NCI-H2196 treated with DMSO at 0.1 percent for 48 hours (cell line): ENCODE results near the gene SORCS1.

ENCODE experiments used
- DNase-seq: peaks from one replicate; lab custom pipeline; 2025; ENCODE audit not compliant: unreplicated experiment; lab: John Stamatoyannopoulos, UW

Gene SORCS1

GRCh38 chr10:106826716-106827115 lies 337.8 kb downstream of the SORCS1 start:
- no peak for DNase-seq

GRCh38 chr10:106825576-106826364 lies 338.7 kb downstream of the SORCS1 start:
- no peak for DNase-seq

DNA sequence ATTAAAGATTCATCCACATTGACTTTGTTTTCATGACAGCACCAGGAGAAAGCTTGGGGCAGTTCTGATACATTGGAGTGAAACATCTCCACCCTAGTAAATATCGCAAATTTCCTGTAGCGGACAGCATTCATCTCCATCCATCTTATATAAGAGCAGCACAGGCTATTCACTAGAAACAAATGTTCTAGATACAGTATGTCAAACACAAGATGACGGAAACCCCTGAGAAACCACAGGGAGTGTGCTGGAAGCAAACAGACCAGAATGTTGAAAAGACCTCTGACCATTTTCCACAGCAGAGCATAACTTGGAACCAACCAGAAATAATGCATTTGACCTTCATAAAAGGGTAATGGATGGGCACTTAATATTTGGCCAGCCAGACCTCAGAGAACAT lies 343.9 kb downstream of the SORCS1 start:
- DNase-seq, result no peak

GRCh38 chr10:106819490-106819889 lies 345.0 kb downstream of the SORCS1 start:
- no peak for DNase-seq

- DNase-seq, result no peak
These were observed 348.0 kb downstream of the SORCS1 start for GRCh38 chr10:106816318-106817085.

- DNase-seq, result no peak
These were observed 349.0 kb downstream of the SORCS1 start for GRCh38 chr10:106815427-106816043.

DNA sequence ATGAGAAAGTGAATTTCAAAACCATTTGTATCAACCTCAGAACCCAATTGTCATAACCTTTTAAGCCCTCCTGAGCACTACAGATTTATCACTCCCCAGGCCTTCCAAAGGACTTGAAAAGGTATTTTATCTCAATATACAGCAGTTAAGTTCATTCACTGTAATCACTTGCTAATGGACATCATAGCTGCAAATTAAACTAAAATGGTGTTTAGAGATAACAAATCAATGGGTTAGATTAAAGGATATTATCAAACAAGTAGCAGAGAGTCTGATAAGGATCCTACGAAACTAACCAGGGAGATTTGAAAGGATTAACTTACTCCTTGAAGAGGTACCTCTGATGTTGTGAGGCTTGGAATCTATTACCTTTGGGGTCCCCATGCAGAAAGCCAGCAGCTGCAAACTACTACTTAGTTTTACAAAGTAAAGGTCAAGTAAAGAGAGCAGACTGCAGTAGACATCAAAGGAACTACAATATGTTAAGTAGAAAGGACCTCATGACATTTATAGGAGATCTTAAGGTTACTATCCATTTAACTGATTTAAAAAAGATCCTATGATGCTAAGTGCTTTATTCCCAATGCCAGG lies 359.4 kb downstream of the SORCS1 start:
- no peak for DNase-seq

DNA sequence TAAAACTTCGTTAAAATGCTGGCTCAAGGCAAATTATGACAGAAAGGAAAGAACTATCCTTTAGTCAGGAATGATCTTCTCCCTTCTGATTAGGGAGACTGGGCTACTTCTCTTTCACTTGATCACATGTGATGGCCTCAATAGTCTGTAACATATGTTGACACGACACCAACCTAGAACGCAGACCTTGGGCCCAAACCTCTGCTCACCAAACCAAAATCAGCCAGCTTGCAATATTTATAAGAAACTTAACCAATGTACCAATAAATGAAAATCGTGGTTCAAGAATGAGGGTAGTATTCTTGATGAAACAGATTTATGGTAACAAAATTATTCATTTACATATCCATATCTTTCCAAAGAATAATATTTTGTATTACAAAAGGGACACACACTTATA lies 361.6 kb downstream of the SORCS1 start:
- DNase-seq, result no peak

DNA sequence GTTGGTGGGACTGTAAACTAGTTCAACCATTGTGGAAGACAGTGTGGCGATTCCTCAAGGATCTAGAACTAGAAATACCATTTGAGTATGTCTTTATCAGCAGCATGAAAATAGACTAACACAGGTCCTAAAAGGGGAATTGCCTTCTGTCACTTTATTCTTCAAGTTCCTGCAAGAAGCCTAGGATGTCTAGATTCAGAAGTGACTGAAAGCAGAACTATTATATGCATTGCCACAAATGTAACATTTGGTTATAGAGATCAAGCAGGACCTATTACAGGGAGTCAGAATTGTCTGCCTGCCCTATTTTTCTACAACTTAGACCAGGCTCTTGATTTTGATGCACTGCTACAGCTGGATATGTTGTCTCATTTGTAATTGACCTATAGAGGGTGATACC lies 364.7 kb downstream of the SORCS1 start:
- DNase-seq, result no peak

- no peak for DNase-seq
These were observed 368.9 kb downstream of the SORCS1 start for GRCh38 chr10:106795619-106796018.

DNA sequence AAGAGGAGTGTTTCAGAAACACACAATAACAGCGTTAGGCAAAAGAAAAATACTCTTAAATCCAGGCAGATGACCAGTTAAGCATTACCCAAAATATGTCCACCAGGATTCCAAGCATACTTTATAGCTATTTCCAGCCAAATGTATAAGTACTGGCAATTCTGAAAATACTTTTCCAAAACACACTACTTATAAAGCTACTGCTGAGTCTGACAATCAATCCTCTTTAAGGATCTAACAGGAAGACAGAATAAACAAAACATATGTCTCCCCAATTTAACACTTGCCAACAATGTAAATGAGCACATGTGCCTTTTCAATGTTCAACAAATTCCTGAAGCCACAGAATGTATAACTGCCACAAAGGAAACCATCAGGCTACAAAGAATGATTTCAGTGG lies 370.9 kb downstream of the SORCS1 start:
- DNase-seq, result no peak

GRCh38 chr10:106789623-106790022 lies 374.9 kb downstream of the SORCS1 start:
- DNase-seq, result no peak

DNA sequence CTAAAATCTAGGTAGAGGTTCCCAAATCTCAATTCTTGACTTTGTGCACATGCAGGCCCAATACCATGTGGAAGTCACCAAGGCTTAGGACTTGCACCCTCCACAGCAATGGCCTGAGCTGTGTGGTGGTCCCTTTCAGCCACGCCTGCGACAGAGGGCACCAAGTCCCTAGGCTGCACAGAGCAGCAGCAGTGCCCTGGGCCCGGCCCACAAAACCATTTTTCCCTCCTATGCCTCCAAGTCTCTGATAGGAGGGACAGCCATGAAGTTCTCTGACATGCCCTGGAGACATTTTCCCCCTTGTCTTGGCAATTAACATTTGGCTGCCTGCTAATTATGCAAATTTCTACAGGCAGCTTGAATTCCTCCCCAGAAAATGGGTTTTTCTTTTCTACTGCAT lies 375.5 kb downstream of the SORCS1 start:
- no peak for DNase-seq

GRCh38 chr10:106785528-106785927 lies 379.0 kb downstream of the SORCS1 start:
- no peak for DNase-seq

DNA sequence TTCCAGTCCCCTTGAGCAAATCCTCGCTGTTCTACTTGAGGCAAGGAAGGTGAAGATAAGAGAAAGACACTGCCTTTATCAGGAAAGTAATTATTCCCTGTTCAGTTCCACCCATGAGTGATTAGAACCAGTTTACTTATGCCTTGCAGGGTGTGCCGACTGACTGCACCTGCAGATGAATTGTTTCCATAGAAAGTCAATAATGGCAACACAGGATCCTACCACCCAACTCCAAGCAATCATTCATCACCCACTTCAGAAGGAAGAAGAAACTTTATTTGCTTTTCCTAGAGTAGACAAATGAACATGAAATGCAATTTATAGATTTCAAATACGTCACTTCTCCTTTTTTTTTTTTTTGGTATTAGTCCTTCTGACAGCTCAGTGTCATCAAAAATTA lies 383.9 kb downstream of the SORCS1 start:
- no peak for DNase-seq

GRCh38 chr10:106777841-106778240 lies 386.7 kb downstream of the SORCS1 start:
- no peak for DNase-seq

- no peak for DNase-seq
These were observed 389.4 kb downstream of the SORCS1 start for GRCh38 chr10:106775127-106775526.

GRCh38 chr10:106772957-106773356 lies 391.5 kb downstream of the SORCS1 start:
- DNase-seq, result no peak

- no peak for DNase-seq
These were observed 393.4 kb downstream of the SORCS1 start for GRCh38 chr10:106771154-106771553.

DNA sequence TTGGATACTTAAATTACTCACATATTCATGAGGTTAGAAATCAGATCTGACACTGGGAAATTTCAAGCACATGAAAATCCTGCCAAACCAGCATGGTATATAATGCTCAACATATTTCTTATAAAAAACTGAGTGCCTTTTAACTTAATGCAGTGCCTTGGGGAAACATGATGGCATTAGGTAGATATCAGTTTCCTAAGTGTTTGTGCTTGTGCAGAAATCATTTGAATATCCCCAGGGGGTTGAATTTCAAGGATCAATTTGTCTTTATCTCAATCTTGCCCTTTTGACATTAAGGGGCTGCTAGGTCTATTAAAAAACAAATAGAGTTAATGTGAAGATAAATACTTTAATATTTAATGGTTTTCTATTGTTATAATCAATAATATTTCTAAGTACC lies 396.3 kb downstream of the SORCS1 start:
- no peak for DNase-seq

DNA sequence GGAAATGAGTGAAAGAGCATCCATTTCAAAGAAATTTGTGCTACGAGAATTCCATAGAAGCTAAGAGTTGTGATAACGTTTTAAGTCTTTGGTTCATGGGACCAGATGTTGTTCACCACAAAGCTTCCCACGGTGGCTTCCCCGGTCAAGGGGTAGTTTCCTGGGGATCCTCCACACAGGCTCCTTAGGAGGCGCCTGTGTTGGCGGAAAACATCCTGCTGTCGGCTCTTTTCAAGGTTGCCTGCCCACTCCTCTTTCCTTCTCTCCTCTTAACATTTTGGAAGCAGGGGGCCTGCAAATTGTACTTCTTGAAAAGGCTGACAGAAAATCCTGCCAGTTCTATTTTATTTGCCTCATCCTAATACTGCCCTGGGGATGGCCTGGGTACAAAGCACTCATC lies 398.6 kb downstream of the SORCS1 start:
- no peak for DNase-seq
